PFSK-1 (cell line): ENCODE results near the gene CDKN2D.

ENCODE experiments used
- FOXP2 ChIP-seq: optimal IDR thresholded peaks from 2 replicates; pipeline ENCODE3; 2011; ENCODE audit warnings: borderline replicate concordance, control low read depth, inconsistent platforms; ENCODE audit not compliant: insufficient read depth; ENCODE audit errors: extremely low read length, extremely low read depth
- POLR2AphosphoS5 ChIP-seq: IDR thresholded peaks from 2 replicates; pipeline ENCODE4 v1.6.1; 2012; ENCODE audit warnings: low read depth, mild to moderate bottlenecking, control low read depth, low read length, moderate library complexity
- REST ChIP-seq, 2 experiments: IDR thresholded peaks; 2 replicates each; pipeline versions ENCODE4 v1.6.1 to v1.8.0; 2011 to 2012; ENCODE audit warnings: low read depth in 2 of 2, low read length in 2 of 2, control low read depth in 1 of 2, inconsistent platforms in 1 of 2, mild to moderate bottlenecking in 1 of 2, moderate library complexity in 1 of 2; ENCODE audit not compliant: insufficient read depth in 1 of 2
- TAF1 ChIP-seq: IDR thresholded peaks from 2 replicates; pipeline ENCODE4 v1.6.1; 2012; ENCODE audit warnings: low read length, control low read depth, borderline replicate concordance; ENCODE audit not compliant: insufficient read depth

- no peak for TF ChIP-seq POLR2AphosphoS5
- TF ChIP-seq TAF1, result no peak
- no peak for TF ChIP-seq REST (IDR thresholded peaks at IDR 0.05; ENCODE audit: insufficient read depth in 1 of 2, low read depth in 2 of 2, low read length in 2 of 2)
- TF ChIP-seq FOXP2, result no peak
Observed at GRCh38 chr19:10535613-10536012, 33.2 kb downstream of the CDKN2D start.
